ENCODE measurements around the gene POM121C.
"Not testable (repeated sequence)": the region's sequence is repeated elsewhere in the genome, so short reads cannot be mapped to it uniquely, and the experiment has no call there.

GRCh38 chr7:75367313-75367712, 118.8 kb downstream of the POM121C start:
- TF ChIP-seq, protein P1, sequence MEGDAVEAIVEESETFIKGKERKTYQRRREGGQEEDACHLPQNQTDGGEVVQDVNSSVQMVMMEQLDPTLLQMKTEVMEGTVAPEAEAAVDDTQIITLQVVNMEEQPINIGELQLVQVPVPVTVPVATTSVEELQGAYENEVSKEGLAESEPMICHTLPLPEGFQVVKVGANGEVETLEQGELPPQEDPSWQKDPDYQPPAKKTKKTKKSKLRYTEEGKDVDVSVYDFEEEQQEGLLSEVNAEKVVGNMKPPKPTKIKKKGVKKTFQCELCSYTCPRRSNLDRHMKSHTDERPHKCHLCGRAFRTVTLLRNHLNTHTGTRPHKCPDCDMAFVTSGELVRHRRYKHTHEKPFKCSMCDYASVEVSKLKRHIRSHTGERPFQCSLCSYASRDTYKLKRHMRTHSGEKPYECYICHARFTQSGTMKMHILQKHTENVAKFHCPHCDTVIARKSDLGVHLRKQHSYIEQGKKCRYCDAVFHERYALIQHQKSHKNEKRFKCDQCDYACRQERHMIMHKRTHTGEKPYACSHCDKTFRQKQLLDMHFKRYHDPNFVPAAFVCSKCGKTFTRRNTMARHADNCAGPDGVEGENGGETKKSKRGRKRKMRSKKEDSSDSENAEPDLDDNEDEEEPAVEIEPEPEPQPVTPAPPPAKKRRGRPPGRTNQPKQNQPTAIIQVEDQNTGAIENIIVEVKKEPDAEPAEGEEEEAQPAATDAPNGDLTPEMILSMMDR (IDR thresholded peaks at IDR 0.05), result not testable (repeated sequence)
- not testable (repeated sequence) for TF ChIP-seq POLR2A (IDR thresholded peaks at IDR 0.05)

Data from ovary (tissue), 3 donors.